CD4-positive, alpha-beta T cell (primary cell): ENCODE measurements around the gene ZNF584. TPM values are rescaled to one million over a fixed set of nuclear protein-coding genes. Genes with fewer than 3 reads are reported as not detected.
"Not testable (repeated sequence)": the region's sequence is repeated elsewhere in the genome, so short reads cannot be mapped to it uniquely, and the experiment has no call there.

ENCODE experiments used
- ATAC-seq: fragments of 200-7000 bp; cut with Tn5 transposase; one replicate; pipeline ENCODE4 v1.10.0; 2022; ENCODE audit warnings: mild to moderate bottlenecking; ENCODE audit not compliant: poor library complexity
- CTCF ChIA-PET: fragments of 350-600 bp; sonication (Branson Sonifier 250); formaldehyde crosslinking; loops from one replicate; lab custom pipeline; 2021; ENCODE audit warnings: antibody characterized with exemption, inconsistent platforms; lab: Charles Lee
- POLR2A ChIA-PET: fragments of 350-600 bp; sonication (Branson Sonifier 250); formaldehyde crosslinking; loops from one replicate; lab custom pipeline; 2021; ENCODE audit warnings: antibody characterized with exemption, inconsistent platforms; lab: Charles Lee
- DNase-seq, 14 experiments: peaks; one replicate each; pipeline ENCODE4 v3.0.0-alpha.2; 2013 to 2020; ENCODE audit warnings: mixed read lengths in 2 of 14
- H3K27ac ChIP-seq, 2 donors: one replicate each; pipeline versions ENCODE4 v1.5.1 to v1.7.0; 2013; ENCODE audit warnings: low read length in 2 of 2, low read depth in 1 of 2, mild to moderate bottlenecking in 1 of 2
- H3K27me3 ChIP-seq, 2 experiments: 1 replicate in 1 of 2; 2 replicates in 1 of 2; pipeline versions ENCODE4 v1.6.1 to v1.7.0; 2013; ENCODE audit warnings: low read length in 2 of 2, control low read depth in 1 of 2, mild to moderate bottlenecking in 1 of 2, moderate library complexity in 1 of 2; ENCODE audit not compliant: insufficient read depth in 2 of 2, control insufficient read depth in 1 of 2
- H3K36me3 ChIP-seq: one replicate; pipeline ENCODE4 v1.6.1; 2013; ENCODE audit warnings: low read length, control low read depth; ENCODE audit not compliant: insufficient read depth
- H3K4me1 ChIP-seq: one replicate; pipeline ENCODE4 v1.6.1; 2013; ENCODE audit warnings: low read length, control low read depth; ENCODE audit not compliant: insufficient read depth
- H3K4me3 ChIP-seq: one replicate; pipeline ENCODE4 v1.5.1; 2013; ENCODE audit warnings: mild to moderate bottlenecking, low read length, moderate library complexity
- H3K9me3 ChIP-seq, 2 experiments: 1 replicate in 1 of 2; 2 replicates in 1 of 2; pipeline versions ENCODE4 v1.6.1 to v1.7.0; 2013; ENCODE audit warnings: low read length in 2 of 2, mild to moderate bottlenecking in 2 of 2, control low read depth in 1 of 2, moderate library complexity in 1 of 2; ENCODE audit not compliant: control insufficient read depth in 1 of 2, insufficient read depth in 1 of 2
- H3K27ac Mint-ChIP-seq: one replicate; pipeline ENCODE4 v1.8.0; 2020; ENCODE audit warnings: mixed read lengths
- H3K27me3 Mint-ChIP-seq: one replicate; pipeline ENCODE4 v1.8.0; 2021; ENCODE audit warnings: mixed read lengths
- H3K36me3 Mint-ChIP-seq: one replicate; pipeline ENCODE4 v1.8.0; 2021; ENCODE audit warnings: low read depth, mixed read lengths
- H3K4me1 Mint-ChIP-seq: one replicate; pipeline ENCODE4 v1.8.0; 2021; ENCODE audit warnings: low read depth, mixed read lengths
- H3K4me3 Mint-ChIP-seq: one replicate; pipeline ENCODE4 v1.8.0; 2020; ENCODE audit warnings: mild to moderate bottlenecking, mixed read lengths
- H3K9me3 Mint-ChIP-seq: one replicate; pipeline ENCODE4 v1.8.0; 2020; ENCODE audit warnings: mixed read lengths
- CTCF ChIP-seq: fragments of 200-600 bp; IDR thresholded peaks from one replicate; pipeline ENCODE4 v1.8.0; 2022; ENCODE audit warnings: antibody characterized with exemption, mild to moderate bottlenecking
- intact Hi-C, 2 experiments: fragments of 100-400 bp; cut with DNase I in 1 of 2; cut with micrococcal nuclease in 1 of 2; formaldehyde crosslinking; loops; one replicate each; pipeline versions ENCODE4 v1.15.1 to v1.9.0; 2023 to 2025; cut with DNase I, micrococcal nuclease
- total RNA-seq, 174 experiments: library from RNA in 2 of 174; stranded (reverse) in 2 of 174; gene quantifications; one replicate each; pipeline ENCODE4 v1.2.3 and lab custom pipeline; 2021 to 2026

The ZNF584 gene
- total RNA-seq, 2 experiments from 2014 or later = 1.7 to 1.8 TPM

- no peaks in the 10 kb centered on the region for H3K27me3 ChIP-seq
- ATAC-seq (no peak), DNase-seq (no peak)
- Mint-ChIP-seq H3K36me3 (no peaks in the 10 kb centered on the region), H3K4me3 (no peak overlapping the region), H3K9me3 (no peaks in the 10 kb centered on the region), H3K27me3 (no peaks in the 10 kb centered on the region), H3K4me1 (peaks cover 2% of the 10 kb centered on the region), H3K27ac (no peak overlapping the region)
- H3K4me1 ChIP-seq = peaks cover 3% of the 10 kb centered on the region
- CTCF ChIA-PET = no interaction called here
- no peak overlapping the region for H3K27ac ChIP-seq
- H3K4me3 ChIP-seq = no peak overlapping the region
- H3K9me3 ChIP-seq = no peaks in the 10 kb centered on the region
- POLR2A ChIA-PET = no interaction called here
- intact Hi-C loops = loop anchor here in 1 of 2 experiments (10.0 kb wide), 1 partner anchor 1699 kb away; the partner anchor contains the start of gene ZNF835
- TF ChIP-seq CTCF = no peak
- no peaks in the 10 kb centered on the region for H3K36me3 ChIP-seq
Observed at GRCh38 chr19:58374200-58374599, 34.2 kb upstream of the ZNF584 start.

GRCh38 chr19:58376724-58377123 is 31.7 kb upstream of the ZNF584 start:
- DNase-seq, H3K27me3 ChIP-seq, H3K27ac Mint-ChIP-seq, H3K36me3 Mint-ChIP-seq, ATAC-seq, H3K9me3 ChIP-seq, H3K27ac ChIP-seq, H3K4me3 ChIP-seq, H3K36me3 ChIP-seq, H3K4me3 Mint-ChIP-seq, H3K9me3 Mint-ChIP-seq, CTCF ChIA-PET, H3K27me3 Mint-ChIP-seq: not testable (repeated sequence)
- POLR2A ChIA-PET = interaction anchor here (1.9 kb wide), 1 partner anchor 14 kb away, joined by 5 read pairs; the partner anchor contains the start of gene ZNF497
- intact Hi-C loops = loop anchor here in 1 of 2 experiments (10.0 kb wide), 1 partner anchor 1702 kb away; the partner anchor contains the start of gene ZNF835
- peaks cover 22% of the 10 kb centered on the region for H3K4me1 ChIP-seq
- H3K4me1 Mint-ChIP-seq = peaks cover 22% of the 10 kb centered on the region

- no peaks in the 10 kb centered on the region for H3K36me3 ChIP-seq
- H3K27me3 ChIP-seq = no peaks in the 10 kb centered on the region
- POLR2A ChIA-PET = interaction anchor here (0.9 to 1.0 kb wide), 2 partner anchors 16 to 31 kb away, joined by 3 to 4 read pairs; partner anchors contain the start of gene ZNF497
- H3K27ac ChIP-seq = peak overlapping the region in 1 of 2 donors; percentile 41
- intact Hi-C loops = loop anchor here in 1 of 2 experiments (10.0 kb wide), 1 partner anchor 1704 kb away; the partner anchor contains the start of gene ZNF835
- H3K4me3 ChIP-seq = no peak overlapping the region
- Mint-ChIP-seq H3K4me1 (peaks cover 27% of the 10 kb centered on the region), H3K27ac (peak overlapping the region; percentile 86), H3K27me3 (no peaks in the 10 kb centered on the region), H3K36me3 (peaks cover 10% of the 10 kb centered on the region), H3K9me3 (no peaks in the 10 kb centered on the region), H3K4me3 (peak overlapping the region; percentile 92)
- CTCF ChIA-PET = no interaction called here
- no peak for TF ChIP-seq CTCF
- H3K9me3 ChIP-seq = no peaks in the 10 kb centered on the region
- ATAC-seq (no peak), DNase-seq (no peak)
- H3K4me1 ChIP-seq = peaks cover 32% of the 10 kb centered on the region
Observed at GRCh38 chr19:58379246-58379645, 29.2 kb upstream of the ZNF584 start.
